H1 (cell line): ENCODE results near the gene FNDC11. TPM values are rescaled to one million over a fixed set of nuclear protein-coding genes. Genes with fewer than 3 reads are reported as not detected.

Source experiments
- CBX8 ChIP-seq: fragments of 300-800, 300-1000 bp; sonication (generic); IDR thresholded peaks from 2 replicates; pipeline ENCODE4 v1.7.1; 2016; ENCODE audit warnings: low read depth, low read length, borderline replicate concordance
- EZH2 ChIP-seq: fragments of 200-600 bp; sonication (generic); IDR thresholded peaks from 2 replicates; pipeline ENCODE4 v1.7.1; 2012; ENCODE audit warnings: low read depth, mild to moderate bottlenecking, moderate library complexity, low read length, inconsistent platforms; ENCODE audit not compliant: severe bottlenecking
- KDM4A ChIP-seq: IDR thresholded peaks from one replicate; pipeline ENCODE4 v1.7.1; 2012; ENCODE audit warnings: low read depth, mild to moderate bottlenecking, moderate library complexity, low read length, inconsistent platforms; ENCODE audit not compliant: severe bottlenecking
- SAP30 ChIP-seq: fragments of 300-600 bp; sonication (generic); IDR thresholded peaks from 2 replicates; pipeline ENCODE4 v1.7.1; 2012; ENCODE audit warnings: low read length, moderate library complexity, mild to moderate bottlenecking, inconsistent platforms; ENCODE audit not compliant: insufficient read depth, insufficient replicate concordance
- TAF7 ChIP-seq: optimal IDR thresholded peaks from 2 replicates; pipeline ENCODE3; 2011; ENCODE audit warnings: low read depth, mild to moderate bottlenecking, inconsistent platforms, low read length, moderate library complexity, borderline replicate concordance
- polyA plus RNA-seq, 7 experiments: library from polyadenylated mRNA; depleted of rRNA in 3 of 7; stranded (reverse) in 5 of 7; unstranded in 2 of 7; fragments of >200 nt in 5 of 7; fragments of 200-250 nt in 2 of 7; gene quantifications; 1 replicate in 5 of 7; 2 replicates in 1 of 7; 4 replicates in 1 of 7; pipeline versions ENCODE4 v1.2.1 to v1.2.3, GENCODE V29; 2011 to 2013; ENCODE audit warnings: missing spikeins in 2 of 7, mixed read lengths in 2 of 7
- total RNA-seq: library from RNA; stranded (reverse); fragmentation: NEBNext Ultra II Directional; extraction: Animal tissue kit (Norgen Biotek cat#: 25700); gene quantifications from 2 replicates; pipeline ENCODE4 v1.2.1, GENCODE V29; 2021
- TF ChIP-seq, protein P1 (sequence below): IDR thresholded peaks from 2 replicates; pipeline ENCODE4 v1.6.1; 2011; ENCODE audit warnings: low read length, improper control_type of control experiment

Gene FNDC11
- total and polyA plus RNA-seq, 2 of the 8 experiments (the other 6 are each of a cell fraction or from before 2014, with no cell fraction given), result 2.6 to 8.8 TPM

DNA sequence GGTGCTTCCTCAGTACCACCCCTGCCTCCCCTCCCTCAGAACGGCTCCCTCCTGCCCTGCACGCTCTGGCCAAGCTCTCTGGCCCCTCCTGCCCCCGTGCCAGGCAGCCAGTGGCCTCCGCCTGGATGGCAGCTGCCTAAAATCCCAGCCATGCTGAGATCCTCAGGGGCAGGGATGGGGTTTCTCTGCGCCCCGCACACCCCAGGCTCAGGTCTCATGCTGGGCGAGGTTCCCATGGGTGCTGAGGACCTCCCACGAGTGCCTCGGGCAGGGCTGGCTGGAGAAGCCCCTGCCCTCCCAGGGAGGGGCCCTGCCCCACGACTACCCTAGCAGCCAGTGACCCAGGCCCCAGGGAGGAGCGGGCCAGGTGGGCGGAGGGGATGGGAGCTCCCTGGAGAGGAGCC, 19.5 kb upstream of the FNDC11 start (continued):
- TF ChIP-seq KDM4A (no peak), SAP30 (no peak), EZH2 (no peak), TAF7 (no peak), CBX8 (no peak)
- TF ChIP-seq, protein P1, sequence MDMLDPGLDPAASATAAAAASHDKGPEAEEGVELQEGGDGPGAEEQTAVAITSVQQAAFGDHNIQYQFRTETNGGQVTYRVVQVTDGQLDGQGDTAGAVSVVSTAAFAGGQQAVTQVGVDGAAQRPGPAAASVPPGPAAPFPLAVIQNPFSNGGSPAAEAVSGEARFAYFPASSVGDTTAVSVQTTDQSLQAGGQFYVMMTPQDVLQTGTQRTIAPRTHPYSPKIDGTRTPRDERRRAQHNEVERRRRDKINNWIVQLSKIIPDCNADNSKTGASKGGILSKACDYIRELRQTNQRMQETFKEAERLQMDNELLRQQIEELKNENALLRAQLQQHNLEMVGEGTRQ, result no peak
